ENCODE results near the gene TRIM21.

DNA sequence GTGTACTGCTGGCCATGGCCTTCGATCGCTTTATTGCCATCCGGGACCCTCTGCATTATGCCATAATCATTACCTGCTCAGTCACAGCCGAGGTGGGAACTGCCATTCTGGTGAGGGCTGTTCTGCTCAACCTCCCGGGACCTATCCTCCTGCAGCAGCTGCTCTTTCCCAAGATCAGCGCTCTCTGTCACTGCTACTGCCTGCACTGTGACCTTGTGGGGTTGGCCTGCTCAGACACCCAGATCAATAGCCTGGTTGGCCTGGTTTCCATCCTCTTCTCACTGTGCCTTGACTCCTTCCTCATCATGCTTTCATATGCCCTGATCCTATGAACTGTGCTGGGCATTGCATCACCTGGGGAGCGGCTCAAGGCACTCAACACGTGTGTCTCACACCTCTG lies 24.9 kb upstream of the TRIM21 start:
- TF ChIP-seq POLR2AphosphoS5 (IDR thresholded peaks at IDR 0.05): no peak
- TF ChIP-seq, protein P1, sequence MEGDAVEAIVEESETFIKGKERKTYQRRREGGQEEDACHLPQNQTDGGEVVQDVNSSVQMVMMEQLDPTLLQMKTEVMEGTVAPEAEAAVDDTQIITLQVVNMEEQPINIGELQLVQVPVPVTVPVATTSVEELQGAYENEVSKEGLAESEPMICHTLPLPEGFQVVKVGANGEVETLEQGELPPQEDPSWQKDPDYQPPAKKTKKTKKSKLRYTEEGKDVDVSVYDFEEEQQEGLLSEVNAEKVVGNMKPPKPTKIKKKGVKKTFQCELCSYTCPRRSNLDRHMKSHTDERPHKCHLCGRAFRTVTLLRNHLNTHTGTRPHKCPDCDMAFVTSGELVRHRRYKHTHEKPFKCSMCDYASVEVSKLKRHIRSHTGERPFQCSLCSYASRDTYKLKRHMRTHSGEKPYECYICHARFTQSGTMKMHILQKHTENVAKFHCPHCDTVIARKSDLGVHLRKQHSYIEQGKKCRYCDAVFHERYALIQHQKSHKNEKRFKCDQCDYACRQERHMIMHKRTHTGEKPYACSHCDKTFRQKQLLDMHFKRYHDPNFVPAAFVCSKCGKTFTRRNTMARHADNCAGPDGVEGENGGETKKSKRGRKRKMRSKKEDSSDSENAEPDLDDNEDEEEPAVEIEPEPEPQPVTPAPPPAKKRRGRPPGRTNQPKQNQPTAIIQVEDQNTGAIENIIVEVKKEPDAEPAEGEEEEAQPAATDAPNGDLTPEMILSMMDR (IDR thresholded peaks at IDR 0.05): no peak
- no peak for TF ChIP-seq EP300 (IDR thresholded peaks at IDR 0.05)
- no peak for TF ChIP-seq POLR2A (IDR thresholded peaks at IDR 0.05)

Data from sigmoid colon (tissue), 4 donors.